ENCODE measurements around the gene AAMP.

Gene AAMP

GRCh38 chr2:218293715-218294429, 23.9 kb upstream of the AAMP start:
- no peak for DNase-seq

DNA sequence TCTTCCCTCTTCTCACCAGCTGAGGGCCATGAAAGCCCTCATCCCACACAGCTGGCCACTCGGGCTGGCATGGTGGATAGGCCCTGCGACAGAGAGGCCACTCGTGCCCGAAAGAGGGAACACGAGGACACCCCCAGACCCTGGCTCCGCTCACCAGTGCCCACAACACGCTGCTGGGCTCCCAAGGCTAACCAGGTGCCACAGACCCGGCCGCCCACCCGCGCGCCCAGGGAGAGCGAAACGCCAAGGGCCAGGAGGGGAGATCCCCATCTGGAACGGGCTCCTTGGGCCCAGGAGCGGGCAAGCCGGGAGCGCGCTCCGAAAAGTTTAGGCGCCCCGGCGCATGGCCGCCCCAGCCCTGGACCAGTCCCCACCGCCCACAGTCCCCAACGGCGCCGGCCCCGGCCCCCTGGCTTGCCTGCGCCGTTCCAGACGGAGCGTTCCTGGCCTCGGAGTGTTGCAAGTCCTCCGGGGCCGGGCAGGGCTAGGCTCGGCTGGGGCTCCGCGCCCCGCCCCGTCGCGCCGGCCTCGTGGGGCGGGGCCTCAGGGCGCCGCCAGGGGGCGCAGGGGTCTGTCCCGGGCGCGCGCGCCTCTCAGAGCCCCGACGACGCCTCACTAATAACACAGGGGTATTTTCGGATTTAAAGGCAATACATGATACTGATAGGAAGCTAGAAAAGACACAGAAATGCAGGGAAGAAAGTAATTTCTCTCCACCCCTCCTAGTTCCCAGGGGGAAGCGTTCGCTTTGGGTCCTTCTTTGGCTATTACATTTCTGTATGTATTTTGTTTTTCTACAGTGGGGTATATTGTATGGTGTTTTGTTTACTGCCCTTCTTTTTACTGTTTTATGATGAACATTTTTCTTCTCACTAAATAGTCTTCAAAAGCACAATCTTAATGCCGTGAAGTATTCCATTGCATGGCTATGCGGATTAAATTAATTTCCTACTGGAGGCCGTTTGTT, 22.4 kb upstream of the AAMP start, which contains the start of gene TMBIM1:
TSS of gene TMBIM1 (minus strand) at position 456 of the 967 bp plus-strand sequence. CDS start 10,362 bp downstream, outside the sequence.
- peak; percentile 76 for DNase-seq

DNA sequence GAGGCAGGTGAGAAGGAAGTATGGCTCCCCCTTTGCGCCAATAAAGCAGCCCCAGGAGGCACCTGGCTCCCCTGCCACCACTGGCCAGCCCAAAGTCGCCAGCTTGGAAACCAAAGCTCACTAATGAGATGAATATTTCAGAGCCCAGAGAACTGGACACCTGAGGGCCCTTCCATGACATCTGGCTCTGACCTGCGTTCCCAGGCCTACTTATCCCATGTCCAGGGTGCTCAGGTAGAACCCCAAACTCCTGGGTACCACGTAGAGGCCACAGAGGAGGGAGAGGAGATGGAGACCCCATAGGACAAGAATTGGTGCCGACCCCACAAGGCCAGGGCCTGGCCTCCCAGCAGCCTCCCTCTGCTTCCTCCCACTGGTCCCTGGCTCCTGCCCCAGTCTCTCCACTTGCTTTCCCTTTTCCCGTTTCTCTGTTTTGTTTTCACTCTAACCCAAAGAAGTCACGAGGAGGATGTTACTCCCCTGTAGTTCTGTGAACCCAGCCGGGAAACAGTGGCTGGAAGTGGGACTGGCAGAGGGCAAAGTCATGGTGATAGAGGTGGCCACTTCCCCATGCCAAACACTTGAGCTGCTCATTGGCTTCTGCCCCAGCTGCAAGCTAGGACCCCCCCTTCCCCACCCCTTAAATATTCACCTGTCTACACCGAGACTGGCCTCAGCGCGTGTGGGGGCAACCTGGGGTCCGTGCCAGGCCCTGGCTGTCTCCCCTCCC, 21.5 kb upstream of the AAMP start:
- no peak for DNase-seq

GRCh38 chr2:218290316-218291261, 20.7 kb upstream of the AAMP start:
- DNase-seq: no peak

- no peak for DNase-seq
These were observed 19.8 kb upstream of the AAMP start for GRCh38 chr2:218289639-218290315.

- peak; percentile 94 for DNase-seq
These were observed 16.9 kb upstream of the AAMP start for GRCh38 chr2:218286570-218287459.

DNA sequence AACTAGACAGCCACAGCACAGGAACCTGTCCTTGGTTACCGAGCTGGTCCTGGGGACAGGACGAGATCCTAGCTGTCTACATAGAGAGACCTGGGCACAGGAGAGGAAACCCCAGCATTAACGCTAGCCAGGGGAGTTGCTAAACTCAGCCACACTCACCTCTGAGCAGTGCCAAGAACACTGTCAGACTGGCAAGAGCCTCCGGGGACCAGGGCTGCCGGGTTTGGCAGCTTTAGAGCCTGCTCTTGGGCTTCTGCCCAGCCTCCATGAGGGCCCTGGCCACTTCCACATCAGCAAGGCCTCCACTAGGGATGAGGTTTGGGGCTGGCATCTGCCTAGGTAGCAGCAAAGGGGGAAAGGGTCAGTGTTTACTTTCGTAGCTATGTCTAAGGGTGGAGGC, 15.7 kb upstream of the AAMP start:
- no peak for DNase-seq

DNA sequence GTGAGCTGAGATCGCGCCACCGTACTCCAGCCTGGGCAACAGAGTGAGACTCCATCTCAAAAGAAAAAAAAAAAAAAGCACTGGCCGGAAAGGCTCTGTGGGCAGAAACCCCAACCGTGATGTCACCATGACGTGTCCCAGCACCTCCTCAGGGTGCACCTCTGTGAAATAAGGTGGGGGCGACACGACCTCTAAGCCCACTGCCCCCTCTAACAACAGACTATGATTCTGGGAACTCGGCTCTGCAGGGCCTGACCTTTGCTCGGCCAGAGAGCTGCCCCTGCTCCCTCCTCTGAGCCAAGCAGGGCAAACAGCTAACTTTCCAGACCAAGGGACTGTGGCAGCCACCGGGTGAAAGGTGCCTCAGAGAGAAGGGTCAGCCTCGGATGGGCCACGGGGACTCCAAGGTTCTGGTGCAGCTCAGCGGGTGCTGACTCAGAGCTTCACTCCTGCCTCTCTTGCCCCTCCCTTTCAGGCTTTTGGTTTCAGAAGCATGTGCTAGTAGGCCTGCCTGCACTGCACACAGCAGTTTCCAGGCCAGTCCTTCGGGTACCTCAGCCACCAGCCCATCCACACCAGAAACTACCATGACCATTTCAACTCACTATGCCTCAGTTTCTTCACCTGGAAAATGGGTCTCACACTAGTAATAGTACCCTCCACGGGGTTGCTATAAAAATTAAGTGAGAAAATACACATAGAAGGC, 14.3 kb upstream of the AAMP start:
- DNase-seq: peak; percentile 23

- DNase-seq: no peak
These were observed 12.4 kb upstream of the AAMP start for GRCh38 chr2:218282173-218282991.

DNA sequence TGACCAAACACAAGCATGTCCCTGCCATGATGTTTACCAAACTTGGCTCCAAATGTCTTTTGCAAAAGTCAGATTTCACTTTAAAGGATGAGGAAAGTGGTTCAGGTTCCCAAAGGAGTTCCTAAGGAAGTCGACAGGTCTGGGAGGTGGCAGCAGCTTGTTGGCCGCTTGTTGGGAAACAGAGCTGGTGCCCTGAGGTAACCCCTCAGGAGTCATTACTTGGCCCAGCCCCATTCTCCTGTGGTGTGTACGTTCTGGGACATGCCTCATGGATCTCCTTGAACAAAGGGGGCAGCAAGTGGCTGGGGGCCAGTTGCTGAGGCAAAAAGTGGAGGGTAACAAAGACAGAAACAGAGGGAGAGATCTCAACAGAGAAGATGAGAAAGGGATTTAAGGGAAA, 11.5 kb upstream of the AAMP start:
- DNase-seq: no peak

GRCh38 chr2:218280260-218280870, 10.4 kb upstream of the AAMP start:
- DNase-seq: no peak

GRCh38 chr2:218278531-218279360, 8.8 kb upstream of the AAMP start:
- DNase-seq: no peak

- DNase-seq: no peak
These were observed 8.0 kb upstream of the AAMP start for GRCh38 chr2:218277921-218278320.

DNA sequence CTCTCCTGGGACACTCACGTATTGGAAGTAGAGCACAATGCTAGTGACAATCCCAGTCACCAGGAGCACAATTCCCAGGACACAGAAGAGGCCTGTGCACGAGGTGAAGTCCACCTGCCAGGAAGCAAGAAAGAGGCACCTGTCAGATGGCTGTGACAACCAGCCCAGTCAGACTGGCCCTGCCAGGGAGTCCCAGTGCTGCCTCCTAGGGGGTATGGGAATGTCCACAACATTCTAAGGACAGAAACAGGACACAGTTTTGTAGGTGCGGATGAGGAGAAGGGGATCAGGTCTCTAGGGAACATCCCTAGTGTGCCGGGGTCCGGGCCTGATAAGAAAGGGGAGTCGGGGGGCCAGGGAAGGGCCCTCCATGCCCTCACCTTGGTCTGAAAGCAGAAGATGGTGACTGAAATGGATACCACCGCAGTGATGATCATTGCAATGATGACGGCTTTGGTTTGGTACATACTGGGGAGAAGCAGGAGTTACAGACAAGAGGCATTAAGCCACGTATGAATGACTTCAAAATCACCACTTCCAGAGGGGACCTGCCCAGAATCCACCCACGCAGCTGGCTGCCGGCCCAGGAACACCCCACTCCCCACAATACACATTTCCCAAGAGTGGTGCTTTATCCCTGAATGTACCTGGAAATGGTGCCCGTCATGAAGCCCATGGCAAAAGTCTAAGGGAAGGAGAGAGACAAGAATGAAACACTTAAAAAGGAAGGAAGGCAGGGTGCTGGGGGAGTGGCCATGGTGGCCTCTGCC, 7.2 kb upstream of the AAMP start:
- DNase-seq: no peak

DNA sequence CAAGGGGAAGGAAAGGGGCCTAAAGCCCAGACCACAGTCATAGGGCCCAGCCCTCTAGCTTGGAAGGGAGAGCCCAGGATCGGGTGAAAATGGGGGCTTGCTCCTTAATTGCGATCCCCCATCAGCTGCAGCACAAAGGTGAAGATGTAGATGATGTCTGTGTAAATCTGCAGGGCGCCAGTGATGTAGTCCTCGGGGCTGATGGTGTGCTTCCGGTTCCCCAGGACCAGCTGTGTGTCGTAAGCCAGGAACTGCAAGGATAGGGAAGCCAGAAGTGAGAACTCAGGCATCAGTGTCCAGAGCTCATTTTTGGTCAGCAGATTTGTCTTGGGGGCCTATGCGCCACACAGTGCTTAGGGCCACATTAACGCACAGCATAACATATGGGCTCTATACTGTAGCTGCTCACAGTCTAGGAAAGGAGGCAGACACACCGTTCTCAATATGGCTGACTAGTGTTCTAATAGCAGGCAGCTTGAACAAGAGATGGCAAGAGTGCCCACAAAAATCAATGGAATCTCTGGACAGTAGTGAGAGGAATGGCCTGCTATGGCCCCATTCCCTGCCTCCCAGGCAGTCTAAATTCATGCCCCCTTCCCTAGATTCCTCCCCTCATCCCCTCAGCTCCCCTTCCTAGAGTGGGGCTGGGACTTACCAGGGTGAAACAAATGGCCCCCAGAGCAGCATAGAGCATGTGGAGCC, 5.6 kb upstream of the AAMP start:
- no peak for DNase-seq

DNA sequence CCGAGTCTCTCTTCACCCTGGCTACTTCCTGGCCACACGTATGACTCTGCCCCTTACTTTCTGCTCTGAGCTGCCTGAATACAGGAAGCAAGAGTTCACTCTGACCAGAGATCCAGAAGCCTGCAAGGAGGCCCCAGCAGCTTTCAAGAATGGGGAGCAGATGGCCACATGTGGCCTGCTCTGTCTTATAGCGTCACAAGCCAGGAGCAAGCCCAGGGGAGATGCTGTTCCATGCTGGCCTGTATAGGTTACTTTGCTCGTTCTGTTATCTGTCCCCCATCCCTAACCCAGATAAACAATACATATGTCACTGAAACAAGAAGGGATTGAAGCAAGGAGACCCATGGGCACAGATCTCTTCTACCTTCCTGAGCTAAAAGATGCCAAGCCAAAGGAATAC, 4.6 kb upstream of the AAMP start:
- DNase-seq: no peak
